GM12892 (cell line): ENCODE data around the gene SLC22A5.

Experiments
- POLR2A ChIP-seq: IDR thresholded peaks from 2 replicates; pipeline ENCODE4 v1.6.1; 2011; ENCODE audit warnings: low read depth, low read length, control low read depth
- POLR2AphosphoS5 ChIP-seq: IDR thresholded peaks from 2 replicates; pipeline ENCODE4 v1.6.1; 2011; ENCODE audit warnings: low read depth, low read length, control low read depth

DNA sequence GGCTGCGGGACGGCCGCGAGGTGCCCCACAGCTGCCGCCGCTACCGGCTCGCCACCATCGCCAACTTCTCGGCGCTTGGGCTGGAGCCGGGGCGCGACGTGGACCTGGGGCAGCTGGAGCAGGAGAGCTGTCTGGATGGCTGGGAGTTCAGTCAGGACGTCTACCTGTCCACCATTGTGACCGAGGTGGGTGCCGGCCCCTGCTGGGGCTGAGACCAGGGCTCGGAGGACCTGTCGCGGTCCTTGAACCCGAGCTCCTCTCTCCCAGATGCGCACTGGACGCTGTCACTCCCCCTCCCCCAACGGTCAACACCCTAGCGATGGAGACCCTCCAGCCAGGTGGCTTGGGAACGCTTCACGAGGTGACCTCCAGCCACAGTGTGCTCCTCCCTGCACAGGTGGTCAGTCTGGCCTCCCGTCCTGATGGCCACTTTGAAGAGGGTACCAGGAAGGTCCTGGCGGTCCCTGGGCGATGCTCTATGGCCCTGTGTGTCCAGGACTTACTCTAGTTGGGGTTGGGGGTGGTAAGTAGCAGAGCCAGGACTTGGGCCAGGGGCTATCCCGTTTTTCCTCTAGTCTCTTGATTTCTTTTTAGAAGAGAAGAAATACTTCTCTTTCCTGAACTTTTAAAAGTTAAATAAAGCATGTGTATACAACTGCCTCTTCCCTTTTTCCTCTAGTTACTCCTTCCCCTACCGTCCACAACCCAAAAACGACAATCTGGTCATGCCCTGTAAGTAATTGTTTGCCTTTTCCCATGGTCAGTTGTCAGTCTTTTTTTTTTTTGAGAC is 866 bp downstream of the SLC22A5 start:
- TF ChIP-seq POLR2A (no peak), POLR2AphosphoS5 (no peak)
